HUES48 (cell line): Measurements from ENCODE around the gene ADGRV1.

Experiments
- H3K27ac ChIP-seq: one replicate; pipeline ENCODE4 v1.7.0; 2013; ENCODE audit warnings: low read depth, low read length, inconsistent platforms
- H3K27me3 ChIP-seq: 2 replicates; pipeline ENCODE4 v1.6.1; 2013; ENCODE audit warnings: mild to moderate bottlenecking, low read length; ENCODE audit not compliant: control insufficient read depth, insufficient read depth
- H3K36me3 ChIP-seq: 2 replicates; pipeline ENCODE4 v1.6.1; 2013; ENCODE audit warnings: low read length; ENCODE audit not compliant: control insufficient read depth, insufficient read depth
- H3K4me1 ChIP-seq: 2 replicates; pipeline ENCODE4 v1.6.1; 2013; ENCODE audit warnings: mild to moderate bottlenecking, low read length; ENCODE audit not compliant: control insufficient read depth, insufficient read depth
- H3K4me3 ChIP-seq: 2 replicates; pipeline ENCODE4 v1.5.1; 2013; ENCODE audit warnings: mild to moderate bottlenecking, low read depth, low read length
- H3K9ac ChIP-seq: 2 replicates; pipeline ENCODE4 v1.6.1; 2013; ENCODE audit warnings: mild to moderate bottlenecking, low read depth, low read length, moderate library complexity
- H3K9me3 ChIP-seq: 2 replicates; pipeline ENCODE4 v1.6.1; 2013; ENCODE audit warnings: low read length; ENCODE audit not compliant: control insufficient read depth, insufficient read depth

The ADGRV1 gene

GRCh38 chr5:90707698-90708097 is 149.1 kb downstream of the ADGRV1 start:
- H3K27me3 ChIP-seq: no peaks in the 10 kb centered on the region
- no peaks in the 10 kb centered on the region for H3K4me1 ChIP-seq
- no peak overlapping the region for H3K27ac ChIP-seq
- no peak overlapping the region for H3K4me3 ChIP-seq
- H3K9me3 ChIP-seq: no peaks in the 10 kb centered on the region
- peaks cover 80% of the 10 kb centered on the region for H3K36me3 ChIP-seq
- H3K9ac ChIP-seq: no peak overlapping the region

GRCh38 chr5:90709323-90710155 is 150.9 kb downstream of the ADGRV1 start:
- H3K9me3 ChIP-seq: no peaks in the 10 kb centered on the region
- no peaks in the 10 kb centered on the region for H3K27me3 ChIP-seq
- peaks cover 80% of the 10 kb centered on the region for H3K36me3 ChIP-seq
- H3K9ac ChIP-seq: no peak overlapping the region
- no peak overlapping the region for H3K4me3 ChIP-seq
- H3K4me1 ChIP-seq: no peaks in the 10 kb centered on the region
- no peak overlapping the region for H3K27ac ChIP-seq

GRCh38 chr5:90718387-90718786 is 159.8 kb downstream of the ADGRV1 start:
- no peak overlapping the region for H3K9ac ChIP-seq
- peaks cover 58% of the 10 kb centered on the region for H3K36me3 ChIP-seq
- no peaks in the 10 kb centered on the region for H3K4me1 ChIP-seq
- H3K27me3 ChIP-seq: no peaks in the 10 kb centered on the region
- H3K4me3 ChIP-seq: no peak overlapping the region
- H3K27ac ChIP-seq: no peak overlapping the region
- H3K9me3 ChIP-seq: no peaks in the 10 kb centered on the region

GRCh38 chr5:90739567-90739966 is 181.0 kb downstream of the ADGRV1 start:
- 0 out of 2 replicates have a peak, but pooled peaks cover 3% of the 10 kb centered on the region for H3K4me1 ChIP-seq
- H3K27ac ChIP-seq: no peak overlapping the region
- no peak overlapping the region for H3K4me3 ChIP-seq
- no peaks in the 10 kb centered on the region for H3K27me3 ChIP-seq
- H3K9me3 ChIP-seq: no peaks in the 10 kb centered on the region
- peaks cover 37% of the 10 kb centered on the region for H3K36me3 ChIP-seq
- H3K9ac ChIP-seq: no peak overlapping the region

- Histone ChIP-seq H3K27ac (no peak overlapping the region), H3K27me3 (no peaks in the 10 kb centered on the region), H3K36me3 (peaks cover 36% of the 10 kb centered on the region), H3K4me3 (no peak overlapping the region), H3K4me1 (0 out of 2 replicates have a peak, but pooled peaks cover 3% of the 10 kb centered on the region), H3K9ac (no peak overlapping the region), H3K9me3 (no peaks in the 10 kb centered on the region)
Measured at GRCh38 chr5:90740244-90740799, 181.7 kb downstream of the ADGRV1 start.

GRCh38 chr5:90741022-90741564 is 182.5 kb downstream of the ADGRV1 start:
- Histone ChIP-seq H3K4me3 (no peak overlapping the region), H3K9me3 (no peaks in the 10 kb centered on the region), H3K27ac (no peak overlapping the region), H3K4me1 (0 out of 2 replicates have a peak, but pooled peaks cover 3% of the 10 kb centered on the region), H3K36me3 (peaks cover 44% of the 10 kb centered on the region), H3K27me3 (no peaks in the 10 kb centered on the region), H3K9ac (no peak overlapping the region)

GRCh38 chr5:90746119-90746518 is 187.5 kb downstream of the ADGRV1 start:
- Histone ChIP-seq H3K27ac (no peak overlapping the region), H3K27me3 (no peaks in the 10 kb centered on the region), H3K36me3 (peaks cover 71% of the 10 kb centered on the region), H3K9me3 (no peaks in the 10 kb centered on the region), H3K4me3 (no peak overlapping the region), H3K9ac (no peak overlapping the region), H3K4me1 (peaks cover 13% of the 10 kb centered on the region)

GRCh38 chr5:90747175-90747574 is 188.6 kb downstream of the ADGRV1 start:
- Histone ChIP-seq H3K9me3 (no peaks in the 10 kb centered on the region), H3K27ac (peak overlapping the region; percentile 77), H3K36me3 (peaks cover 74% of the 10 kb centered on the region)

GRCh38 chr5:90747693-90748092 is 189.1 kb downstream of the ADGRV1 start:
- peaks cover 79% of the 10 kb centered on the region for H3K36me3 ChIP-seq
- no peaks in the 10 kb centered on the region for H3K27me3 ChIP-seq
- H3K4me3 ChIP-seq: no peak overlapping the region
- H3K4me1 ChIP-seq: peaks cover 13% of the 10 kb centered on the region
- H3K9ac ChIP-seq: no peak overlapping the region
- no peaks in the 10 kb centered on the region for H3K9me3 ChIP-seq
- H3K27ac ChIP-seq: peak overlapping the region; percentile 77

More at GRCh38 chr5:90747175-90747574, 188.6 kb downstream of the ADGRV1 start:
- Histone ChIP-seq H3K4me1 (peaks cover 13% of the 10 kb centered on the region), H3K9ac (no peak overlapping the region), H3K4me3 (no peak overlapping the region), H3K27me3 (no peaks in the 10 kb centered on the region)

GRCh38 chr5:90759119-90759518 is 200.5 kb downstream of the ADGRV1 start:
- Histone ChIP-seq H3K9me3 (no peaks in the 10 kb centered on the region), H3K27ac (no peak overlapping the region), H3K4me1 (no peaks in the 10 kb centered on the region), H3K9ac (no peak overlapping the region), H3K4me3 (no peak overlapping the region), H3K27me3 (no peaks in the 10 kb centered on the region), H3K36me3 (peaks cover 90% of the 10 kb centered on the region)

- H3K4me1 ChIP-seq: no peaks in the 10 kb centered on the region
- H3K4me3 ChIP-seq: no peak overlapping the region
- H3K9ac ChIP-seq: no peak overlapping the region
- H3K36me3 ChIP-seq: peaks cover 94% of the 10 kb centered on the region
- H3K27me3 ChIP-seq: no peaks in the 10 kb centered on the region
- no peaks in the 10 kb centered on the region for H3K9me3 ChIP-seq
- no peak overlapping the region for H3K27ac ChIP-seq
Measured at GRCh38 chr5:90767710-90768109, 209.1 kb downstream of the ADGRV1 start.
